Inferior parietal cortex (tissue), 1 donor: Measurements from ENCODE around the gene ERF.

ENCODE experiments used
- DNase-seq: peaks from one replicate; pipeline ENCODE4 v3.0.0-alpha.2; 2016; ENCODE audit errors: extremely low spot score

Gene ERF

DNA sequence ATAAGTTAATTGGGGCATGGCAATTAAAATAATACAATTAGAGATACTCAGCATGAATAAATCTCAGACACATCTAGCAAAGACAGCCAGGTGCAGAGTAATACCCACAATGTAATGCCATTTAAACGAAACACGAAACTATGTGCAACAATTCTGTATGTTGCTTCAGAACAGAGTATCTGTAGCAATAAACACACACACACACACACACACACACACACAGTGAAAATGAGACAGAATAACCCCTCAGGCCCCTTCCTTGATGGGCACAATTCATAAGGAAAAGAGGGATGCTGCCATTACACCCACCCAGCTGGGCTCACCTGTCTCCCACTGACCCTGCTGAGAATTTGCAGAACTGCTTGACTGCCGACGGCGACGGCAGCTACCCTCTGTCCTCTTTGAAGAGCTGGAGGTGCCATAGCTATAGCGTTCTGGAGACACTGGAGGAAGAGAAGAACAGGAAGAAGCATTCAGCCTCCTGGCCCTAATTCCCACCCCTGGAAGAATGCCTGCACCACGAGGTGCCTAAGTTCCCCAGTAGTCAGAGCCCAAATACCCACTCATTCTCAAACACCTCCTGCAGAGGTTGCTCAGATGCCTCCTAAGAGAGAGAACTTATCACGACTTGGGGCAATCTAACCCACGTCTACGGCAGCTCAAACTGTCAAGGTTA is 40.0 kb downstream of the ERF start:
- no peak for DNase-seq

DNA sequence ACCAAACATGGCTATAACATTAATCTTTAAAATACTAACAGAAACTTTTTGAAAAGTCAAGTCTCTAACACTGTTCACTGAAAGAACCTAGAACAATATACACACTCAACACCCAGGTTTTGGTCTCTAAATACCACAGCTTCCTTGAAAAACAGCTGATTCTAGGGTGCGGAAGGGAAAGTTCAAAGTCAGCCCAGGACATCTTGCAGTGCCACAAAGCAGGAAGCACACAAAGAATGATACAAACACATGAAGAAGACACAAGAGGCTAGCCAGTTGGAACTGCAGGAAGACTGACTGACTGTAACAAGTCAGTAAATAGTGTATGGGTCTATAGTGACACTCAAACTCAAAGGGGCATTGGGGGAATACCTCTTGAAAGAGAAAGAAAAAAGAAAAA is 42.0 kb downstream of the ERF start:
- no peak for DNase-seq

DNA sequence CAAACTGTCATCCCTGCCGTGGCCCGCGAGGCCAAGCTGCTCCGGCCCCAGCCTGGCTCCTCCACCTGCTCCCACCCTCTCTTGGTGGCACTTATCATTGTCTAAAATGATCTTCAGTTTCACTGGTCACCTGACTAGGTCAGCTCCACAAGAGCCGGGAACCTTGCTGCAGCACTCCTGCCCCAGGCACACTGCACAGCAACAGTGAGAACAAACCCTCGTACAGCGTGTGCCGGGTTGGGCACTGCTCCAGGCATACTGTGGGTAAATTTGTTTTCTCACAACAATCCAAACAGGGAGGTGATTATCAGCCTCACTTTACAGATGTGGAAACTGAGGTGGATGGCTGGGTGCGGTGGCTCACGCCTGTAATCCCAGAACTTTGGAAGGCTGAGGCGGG is 46.3 kb downstream of the ERF start:
- DNase-seq = no peak

DNA sequence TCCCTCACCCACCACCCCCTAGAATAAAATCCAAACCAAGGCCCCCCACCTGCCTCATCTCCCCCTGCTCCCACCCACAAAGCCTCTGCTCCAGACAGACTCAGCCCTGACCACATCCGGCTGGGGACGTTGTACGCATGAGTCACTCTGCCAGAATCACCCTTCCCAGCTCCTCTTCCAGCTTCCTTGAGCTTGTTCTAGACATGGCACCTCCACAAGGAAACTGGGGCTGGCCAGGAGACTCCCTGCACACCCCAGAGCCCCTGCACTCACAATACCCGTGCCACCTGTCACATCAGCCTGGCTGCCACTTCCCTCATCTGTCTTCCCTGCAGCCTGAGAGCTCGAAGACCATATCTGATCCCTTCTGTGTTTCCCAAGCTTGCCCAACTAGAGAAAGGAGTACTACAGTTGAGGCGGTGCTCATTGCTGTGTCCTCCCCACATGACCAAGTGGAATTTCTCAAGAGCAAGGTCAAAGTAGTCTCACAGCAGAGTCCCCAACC is 47.1 kb downstream of the ERF start:
- DNase-seq = no peak

DNA sequence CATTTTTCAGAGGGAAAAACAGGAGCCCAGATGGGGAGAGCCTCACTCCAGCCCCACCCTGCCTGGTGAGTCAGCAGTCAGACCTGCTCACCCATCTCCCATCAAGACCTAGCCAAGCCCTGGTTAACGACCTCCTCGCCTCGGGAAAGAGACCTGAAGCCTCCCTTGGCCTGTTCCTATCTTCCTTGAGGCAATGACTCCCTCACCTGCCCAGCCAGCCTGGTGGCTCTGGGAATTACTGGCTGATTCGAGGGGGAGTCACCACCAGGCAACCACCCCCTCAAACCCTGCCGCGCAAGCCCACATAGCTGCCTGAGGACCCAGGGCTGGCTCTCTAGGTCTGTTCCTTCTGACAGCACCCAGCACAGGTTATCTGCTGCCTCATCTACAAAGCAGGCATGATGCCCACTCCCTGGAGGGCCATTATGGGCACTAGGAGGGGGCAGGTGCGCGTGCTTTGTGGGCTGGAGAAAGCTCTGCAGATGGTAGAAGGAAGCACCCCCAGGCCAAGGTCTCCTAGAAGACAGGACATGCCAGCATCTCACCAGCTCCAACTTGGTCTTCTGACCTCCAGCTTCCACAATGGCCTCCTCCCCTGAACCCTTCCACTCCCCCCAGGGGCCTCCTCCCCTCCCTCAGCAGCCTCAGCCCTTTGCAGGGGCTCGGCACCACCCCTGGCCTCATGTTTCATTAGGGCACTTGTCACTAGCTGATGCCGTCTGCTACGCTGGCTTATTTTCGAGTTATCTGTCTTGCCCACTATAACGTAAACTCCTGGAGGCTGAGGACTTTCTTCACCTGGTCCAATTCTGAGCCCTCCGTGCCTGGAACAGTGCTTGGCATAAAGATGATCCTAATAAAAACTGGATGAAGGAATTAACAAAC is 47.8 kb downstream of the ERF start:
- DNase-seq = no peak

DNA sequence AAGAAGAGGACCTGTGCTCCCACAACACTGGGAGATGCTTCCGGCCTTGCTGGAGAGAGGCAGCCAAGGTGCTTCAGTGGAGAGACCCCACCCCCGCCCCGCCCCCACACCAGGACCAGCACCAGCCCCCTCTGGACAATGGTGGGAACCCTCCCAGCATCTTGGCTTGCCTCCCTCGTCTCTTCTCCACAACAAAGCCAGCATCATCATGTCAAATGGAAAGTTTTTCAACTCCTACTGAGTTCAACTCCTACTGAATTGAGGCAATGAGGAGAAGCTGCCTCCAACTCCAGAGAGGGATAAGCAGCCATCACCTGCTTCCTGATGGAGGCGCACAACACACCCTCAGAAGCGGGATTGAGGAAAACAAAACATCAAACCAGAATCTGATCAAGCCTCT is 50.3 kb downstream of the ERF start:
- no peak for DNase-seq

DNA sequence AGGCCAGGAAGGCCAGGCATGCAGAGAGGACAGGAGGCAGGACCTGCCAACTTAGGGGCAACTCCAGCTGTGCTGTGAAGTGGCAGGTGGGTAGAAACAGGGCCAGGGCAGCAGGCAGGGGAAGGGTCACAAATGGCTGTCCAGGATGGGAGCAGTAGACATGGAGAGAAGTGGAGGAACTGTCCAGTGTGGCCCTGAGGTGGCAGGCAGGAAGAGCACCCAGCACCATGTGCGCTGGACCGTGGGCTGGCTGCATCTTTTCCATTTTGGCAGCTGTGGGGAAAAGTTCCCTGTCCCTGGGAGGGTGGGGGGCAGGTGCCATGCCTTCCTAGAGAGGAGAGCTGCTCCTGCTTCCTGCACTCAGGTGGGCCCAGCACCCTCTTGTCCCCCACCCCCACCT is 51.2 kb downstream of the ERF start:
- no peak for DNase-seq

DNA sequence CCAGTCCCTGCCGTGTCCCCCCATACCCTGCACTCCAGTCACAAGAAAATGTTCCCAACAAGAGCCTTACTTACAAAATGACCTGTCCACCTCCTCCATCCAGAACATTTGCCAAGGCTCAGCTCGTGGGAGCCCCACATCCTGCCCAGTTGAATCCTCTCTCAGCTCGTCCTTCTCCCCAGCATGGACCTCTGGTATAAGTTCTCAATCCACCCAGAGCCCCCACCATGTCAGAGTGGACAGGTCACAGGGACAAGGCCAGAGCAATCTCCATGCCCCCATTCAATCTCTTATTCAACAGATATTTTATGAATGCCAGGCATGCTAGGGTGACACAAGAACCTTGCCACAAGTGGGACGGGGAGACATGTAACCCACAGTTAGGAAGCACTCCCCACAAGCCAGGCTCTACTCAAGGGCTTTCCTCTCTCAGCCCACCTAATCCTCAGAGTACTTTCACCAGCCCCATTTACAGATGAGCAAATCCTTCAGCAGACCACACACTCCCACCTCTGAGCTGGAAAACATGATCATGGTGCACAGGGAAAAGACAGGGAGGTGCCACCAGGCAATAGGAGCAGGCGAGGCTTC is 52.5 kb downstream of the ERF start:
- DNase-seq = no peak

DNA sequence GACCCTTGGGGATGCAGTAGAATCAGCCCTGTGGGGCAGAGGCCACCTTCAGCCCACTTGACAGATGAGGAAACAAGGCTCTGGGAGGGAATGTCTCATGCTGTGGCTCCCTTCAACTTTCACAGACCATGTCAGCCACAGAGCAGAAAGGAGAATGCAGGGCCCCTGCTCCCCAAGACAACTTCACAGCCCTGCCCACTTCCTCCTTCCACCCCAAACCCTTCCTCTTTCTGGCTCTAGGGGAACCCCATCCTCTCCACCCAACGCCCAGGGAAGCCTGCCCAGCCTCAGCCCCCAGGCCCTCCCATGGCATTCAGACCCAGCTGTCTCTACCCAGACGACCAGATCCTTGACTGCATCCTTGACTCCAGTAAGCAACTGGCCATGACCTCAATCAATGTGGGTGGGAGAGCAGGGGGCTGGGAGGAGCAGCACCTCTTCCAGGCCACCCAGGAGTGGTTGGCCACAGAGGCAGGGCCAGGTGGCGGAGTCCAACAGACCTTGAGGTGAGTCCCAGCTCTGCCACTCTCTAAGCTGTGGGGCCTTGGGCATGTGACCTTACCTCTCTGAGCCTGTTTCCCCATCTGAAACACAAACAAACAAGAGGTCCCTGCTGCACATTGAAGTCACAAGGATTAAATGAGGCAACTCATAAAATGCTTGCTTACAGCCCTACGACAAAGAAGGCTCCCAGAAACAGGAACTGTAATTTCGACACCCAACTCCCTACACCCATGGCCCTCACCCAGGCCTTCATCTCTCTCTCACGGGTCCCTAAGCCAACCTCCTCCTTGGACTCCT is 53.2 kb downstream of the ERF start:
- no peak for DNase-seq

DNA sequence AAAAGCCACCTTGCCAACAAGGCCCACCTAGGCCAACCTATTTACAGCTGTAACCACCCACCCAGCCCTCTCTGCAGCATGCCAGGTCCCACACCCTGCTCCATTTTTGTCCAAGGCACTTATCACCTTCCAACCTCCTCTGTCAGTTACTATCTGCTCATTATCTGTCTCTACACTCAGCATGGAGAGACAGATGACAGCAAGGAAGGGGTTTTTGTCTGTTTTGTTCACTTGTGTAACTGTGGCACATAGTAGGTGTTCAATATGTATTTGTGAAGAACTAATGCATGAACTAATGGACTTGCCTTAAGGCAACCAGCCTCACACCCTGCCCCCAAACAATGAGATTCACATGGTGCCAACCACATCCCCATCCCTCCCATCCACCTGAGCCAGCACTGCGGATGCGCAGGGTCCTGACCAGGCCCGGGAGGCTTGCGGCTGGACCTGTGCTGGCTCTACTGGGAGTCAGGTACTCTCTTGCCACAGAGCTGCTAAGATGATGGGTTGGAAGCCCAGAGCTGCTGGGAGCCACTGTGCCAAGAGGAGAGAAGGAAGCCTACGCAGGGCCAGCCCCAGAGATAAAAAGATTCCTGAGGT is 54.7 kb downstream of the ERF start:
- DNase-seq = no peak

DNA sequence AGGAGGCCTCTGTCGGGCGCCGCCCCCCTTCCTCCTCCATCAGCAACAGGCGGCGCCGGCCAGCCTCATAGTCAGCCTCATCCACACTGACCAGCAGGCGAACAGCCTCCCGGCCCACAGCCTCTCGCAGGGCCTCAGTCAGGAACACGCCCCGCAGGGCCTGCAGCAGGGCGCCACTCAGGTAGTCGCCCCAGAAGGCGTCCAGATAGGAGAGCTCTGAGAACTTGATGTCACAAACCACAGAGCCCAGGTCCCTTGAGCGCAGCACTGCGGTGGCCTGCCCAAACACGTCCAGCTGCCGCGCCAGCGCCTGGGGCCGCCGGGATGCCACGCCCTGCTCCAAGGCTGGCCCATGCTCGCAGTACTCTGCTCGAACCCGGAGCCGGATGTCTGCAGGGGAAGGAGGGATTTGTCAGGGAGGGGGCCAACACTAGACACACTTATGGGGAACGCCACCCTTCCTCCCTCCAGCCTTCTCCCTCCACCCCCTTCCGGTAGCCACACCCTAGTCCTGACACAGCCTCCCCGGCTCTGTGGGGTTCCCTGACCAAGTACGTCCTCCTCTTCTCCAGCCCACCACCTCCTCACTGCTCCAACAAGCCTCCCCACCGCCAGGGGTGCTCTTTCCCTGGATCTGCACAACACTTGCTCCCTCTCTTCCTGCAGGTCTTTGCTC is 55.4 kb downstream of the ERF start:
- no peak for DNase-seq

DNA sequence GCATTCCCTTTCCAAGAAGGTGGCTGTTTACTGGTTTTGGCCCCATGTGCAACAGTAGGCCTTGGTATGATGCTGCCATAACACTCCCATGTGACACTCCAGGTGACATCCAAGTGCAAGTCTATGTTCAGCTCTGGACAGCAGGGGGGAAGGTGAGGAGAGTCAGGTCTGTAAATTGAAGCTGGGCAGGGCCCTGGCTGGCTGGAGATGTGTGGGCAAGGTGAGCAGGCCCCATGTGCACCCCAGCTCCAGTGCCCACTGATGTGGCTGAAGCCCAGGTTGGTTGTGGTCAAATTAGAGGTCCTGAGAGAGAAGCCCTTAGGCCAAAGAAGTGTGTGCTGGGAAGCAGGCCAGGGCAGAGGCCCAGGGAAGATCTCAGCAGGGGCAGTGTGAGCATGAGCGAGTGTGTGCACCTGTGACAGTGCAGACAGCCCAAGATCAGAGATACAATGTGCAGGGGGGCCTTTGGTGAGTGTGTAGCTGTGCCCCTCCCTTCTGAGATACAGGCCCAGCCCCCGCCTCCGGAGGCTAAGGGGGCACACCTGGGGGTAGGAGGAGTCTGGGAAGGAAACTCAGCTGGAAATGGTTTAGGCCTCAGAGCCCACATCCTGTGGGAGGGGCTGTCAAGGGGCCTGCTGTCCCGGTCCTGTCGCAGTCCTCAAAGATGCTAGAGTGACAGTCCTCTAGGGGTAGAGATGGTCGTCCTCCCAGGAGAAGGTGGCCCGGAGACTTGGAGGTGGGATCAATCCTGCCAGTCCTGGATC is 56.1 kb downstream of the ERF start:
- no peak for DNase-seq
